Activated naive CD8-positive, alpha-beta T cell treated with anti-CD3 and anti-CD28 coated beads, Interleukin-2, amount 10 ng/mL, durations not matched to agents 7 days and 5 days (primary cell): ENCODE data around the gene RXYLT1. TPM values are rescaled to one million over a fixed set of nuclear protein-coding genes. Genes with fewer than 3 reads are reported as not detected.

Experiments used
- ATAC-seq: fragments of 150-1000 bp; cut with Tn5 transposase; one replicate; pipeline ENCODE4 v1.10.0; 2021; ENCODE audit warnings: low read depth, moderate library complexity
- POLR2A ChIA-PET: fragments of 350-600 bp; sonication (Branson Sonifier 250); formaldehyde crosslinking; loops from one replicate; lab custom pipeline; 2021; ENCODE audit warnings: antibody characterized with exemption; lab: Charles Lee
- DNase-seq: peaks from one replicate; pipeline ENCODE4 v3.0.0; 2021
- H3K27ac Mint-ChIP-seq: one replicate; pipeline ENCODE4 v1.8.0; 2022; ENCODE audit warnings: mild to moderate bottlenecking, mixed read lengths
- H3K27me3 Mint-ChIP-seq: one replicate; pipeline ENCODE4 v1.8.0; 2022; ENCODE audit warnings: mild to moderate bottlenecking, moderate library complexity, mixed read lengths
- H3K36me3 Mint-ChIP-seq: one replicate; pipeline ENCODE4 v1.8.0; 2021; ENCODE audit warnings: mild to moderate bottlenecking, mixed read lengths
- H3K4me1 Mint-ChIP-seq: one replicate; pipeline ENCODE4 v1.8.0; 2021; ENCODE audit warnings: mixed read lengths
- H3K4me3 Mint-ChIP-seq: one replicate; pipeline ENCODE4 v1.8.0; 2022; ENCODE audit warnings: mild to moderate bottlenecking, moderate library complexity, mixed read lengths
- H3K9me3 Mint-ChIP-seq: one replicate; pipeline ENCODE4 v1.8.0; 2021; ENCODE audit warnings: mixed read lengths
- total RNA-seq, 2 experiments: library from RNA; stranded (reverse); gene quantifications; one replicate each; pipeline ENCODE4 v1.2.3, GENCODE V29; 2021

RXYLT1 gene
- total RNA-seq, 2 experiments from 2014 or later: 12.9 to 15.6 TPM

DNA sequence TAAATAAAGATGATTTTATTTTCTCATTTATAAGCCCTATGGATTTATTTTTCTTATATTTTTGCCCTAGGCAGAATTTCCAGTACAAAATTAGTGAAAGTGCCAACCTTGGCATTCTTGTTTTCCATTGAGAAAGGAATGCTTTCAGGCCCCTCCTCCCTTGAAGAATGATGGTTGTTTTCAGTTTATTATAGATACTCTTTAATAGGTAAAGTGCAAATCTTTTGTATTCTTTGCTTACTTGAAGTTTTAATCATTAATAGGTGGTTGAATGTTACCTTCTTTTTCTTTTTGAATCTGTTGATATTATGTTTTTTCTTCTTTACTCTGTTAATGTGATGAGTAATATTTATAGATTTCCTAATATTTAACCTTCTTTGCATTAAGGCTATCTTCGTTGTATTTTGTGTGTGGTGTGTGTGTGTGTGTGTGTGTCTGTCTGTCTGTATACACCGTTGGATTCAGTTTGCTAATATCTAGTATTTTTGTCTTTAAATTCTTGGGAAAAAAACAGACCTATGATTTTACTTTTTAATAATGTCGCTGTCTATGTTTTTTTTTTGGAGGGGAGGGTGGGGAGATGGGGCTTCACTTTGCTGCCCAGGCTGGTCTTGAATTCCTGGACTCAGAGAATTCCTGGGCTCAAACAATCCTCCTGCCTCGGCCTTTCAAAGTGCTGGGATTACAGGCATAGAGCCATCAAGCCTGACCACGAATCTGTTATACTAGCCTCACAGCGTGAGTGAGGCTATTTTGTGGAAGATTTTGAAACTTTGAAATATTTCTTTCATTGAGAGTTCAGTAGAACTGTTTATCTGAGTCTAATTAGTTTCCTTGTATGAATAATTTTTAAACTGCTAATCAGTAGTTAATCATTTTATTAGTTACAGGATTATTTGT, 78.3 kb downstream of the RXYLT1 start:
- ATAC-seq (no peak), DNase-seq (no peak)
- Mint-ChIP-seq H3K9me3 (no peaks in the 10 kb centered on the region), H3K36me3 (no peaks in the 10 kb centered on the region), H3K27ac (no peak overlapping the region), H3K4me3 (no peak overlapping the region), H3K27me3 (peaks cover 8% of the 10 kb centered on the region), H3K4me1 (no peaks in the 10 kb centered on the region)
- POLR2A ChIA-PET: no interaction called here

Other genes with a start within 250 kb of the RXYLT1 start
- gene DPY19L2, start 111.4 kb upstream of the RXYLT1 start, total RNA-seq: 1 to 10 TPM; 7.6 to 8.7 TPM
- under 1 TPM; 0.03 to 0.08 TPM for gene SRGAP1, start 64.8 kb downstream of the RXYLT1 start, total RNA-seq